ENCODE results near the gene CACNA1C. TPM values are rescaled to one million over a fixed set of nuclear protein-coding genes. Genes with fewer than 3 reads are reported as not detected.
A peak's percentile ranks its signal among the peaks of the same experiment; 100 is the strongest.

The CACNA1C gene
- total and polyA plus RNA-seq, 5 donors from 2014 or later: 0.02 to 0.14 (median 0.10) TPM

GRCh38 chr12:2483713-2484112 lies 430.9 kb downstream of the CACNA1C start:
- no peaks in the 10 kb centered on the region for H3K27me3 ChIP-seq (ENCODE audit: control insufficient read depth, insufficient read depth, low read length)
- Mint-ChIP-seq H3K4me1 (no peaks in the 10 kb centered on the region), H3K36me3 (no peaks in the 10 kb centered on the region), H3K27ac (no peak overlapping the region), H3K4me3 (no peak overlapping the region), H3K9me3 (no peaks in the 10 kb centered on the region), H3K27me3 (peaks cover 11% of the 10 kb centered on the region)
- H3K4me1 ChIP-seq (ENCODE audit: control insufficient read depth, insufficient read depth, low read length, poor library complexity, severe bottlenecking): no peaks in the 10 kb centered on the region
- DNase-seq (no peak), ATAC-seq (ENCODE audit: low read depth in 2 of 2) (no peak)
- no peaks in the 10 kb centered on the region for H3K36me3 ChIP-seq (ENCODE audit: control insufficient read depth, insufficient read depth, low read length)
- no peak overlapping the region for H3K27ac ChIP-seq (ENCODE audit: insufficient read depth, low read length, poor library complexity, severe bottlenecking)
- H3K9me3 ChIP-seq (ENCODE audit: control insufficient read depth in 2 of 2, low read length in 2 of 2): no peaks in the 10 kb centered on the region
- no peak overlapping the region for H3K4me3 ChIP-seq (ENCODE audit: low read depth, low read length)

DNA sequence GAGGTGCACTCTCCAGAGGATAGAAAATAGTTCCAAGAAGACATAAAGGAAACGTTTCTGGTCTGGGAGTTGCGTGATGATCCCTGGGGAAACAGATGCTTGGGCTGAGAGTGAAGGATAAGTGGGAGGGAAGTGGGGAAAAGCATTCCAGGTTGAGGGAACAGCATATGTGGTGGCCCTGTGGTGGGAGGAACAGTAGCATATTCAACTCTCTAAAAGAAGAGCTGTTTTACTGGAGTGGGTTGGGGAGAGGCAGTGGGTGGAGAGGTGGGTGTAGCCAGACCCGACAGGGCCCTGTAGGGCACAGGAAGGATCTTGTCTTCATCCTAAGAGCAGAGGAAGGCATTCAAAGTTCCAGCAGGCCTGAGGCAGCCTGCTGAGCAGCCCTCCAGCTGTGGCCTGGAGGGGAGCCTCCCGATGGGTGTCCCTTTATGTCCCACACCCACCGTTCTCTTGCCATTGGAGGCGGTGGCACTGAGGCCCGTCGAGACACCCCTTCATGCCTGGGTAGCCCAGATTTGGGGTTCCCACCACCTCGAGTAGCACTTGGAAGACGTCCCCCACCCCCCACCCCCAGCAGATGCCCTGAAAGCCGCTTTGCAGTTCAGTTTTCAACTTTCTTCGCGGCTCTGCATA lies 431.5 kb downstream of the CACNA1C start:
- Histone ChIP-seq H3K27ac (ENCODE audit: insufficient read depth, low read length, poor library complexity, severe bottlenecking) (no peak overlapping the region), H3K36me3 (ENCODE audit: control insufficient read depth, insufficient read depth, low read length) (no peaks in the 10 kb centered on the region), H3K9me3 (ENCODE audit: control insufficient read depth in 2 of 2, low read length in 2 of 2) (no peaks in the 10 kb centered on the region), H3K4me1 (ENCODE audit: control insufficient read depth, insufficient read depth, low read length, poor library complexity, severe bottlenecking) (no peaks in the 10 kb centered on the region), H3K4me3 (ENCODE audit: low read depth, low read length) (no peak overlapping the region), H3K27me3 (ENCODE audit: control insufficient read depth, insufficient read depth, low read length) (no peaks in the 10 kb centered on the region)
- ATAC-seq (ENCODE audit: low read depth in 2 of 2) (no peak), DNase-seq (no peak)
- Mint-ChIP-seq H3K4me1 (no peaks in the 10 kb centered on the region), H3K9me3 (no peaks in the 10 kb centered on the region), H3K27me3 (peaks cover 11% of the 10 kb centered on the region), H3K27ac (no peak overlapping the region), H3K36me3 (no peaks in the 10 kb centered on the region), H3K4me3 (no peak overlapping the region)

- Mint-ChIP-seq H3K36me3 (no peaks in the 10 kb centered on the region), H3K4me1 (no peaks in the 10 kb centered on the region), H3K4me3 (no peak overlapping the region), H3K27me3 (peaks cover 11% of the 10 kb centered on the region), H3K27ac (no peak overlapping the region), H3K9me3 (no peaks in the 10 kb centered on the region)
- Histone ChIP-seq H3K27me3 (ENCODE audit: control insufficient read depth, insufficient read depth, low read length) (no peaks in the 10 kb centered on the region), H3K4me1 (ENCODE audit: control insufficient read depth, insufficient read depth, low read length, poor library complexity, severe bottlenecking) (no peaks in the 10 kb centered on the region), H3K27ac (ENCODE audit: insufficient read depth, low read length, poor library complexity, severe bottlenecking) (no peak overlapping the region), H3K36me3 (ENCODE audit: control insufficient read depth, insufficient read depth, low read length) (no peaks in the 10 kb centered on the region), H3K4me3 (ENCODE audit: low read depth, low read length) (no peak overlapping the region), H3K9me3 (ENCODE audit: control insufficient read depth in 2 of 2, low read length in 2 of 2) (no peaks in the 10 kb centered on the region)
- DNase-seq: no peak
- ATAC-seq (ENCODE audit: low read depth in 2 of 2): no peak
These were observed 432.9 kb downstream of the CACNA1C start for GRCh38 chr12:2485681-2486080.

GRCh38 chr12:2486796-2487195 lies 434.0 kb downstream of the CACNA1C start:
- H3K27me3 Mint-ChIP-seq: peaks cover 6% of the 10 kb centered on the region
- DNase-seq (no peak), ATAC-seq (ENCODE audit: low read depth in 2 of 2) (no peak)
- H3K36me3 ChIP-seq (ENCODE audit: control insufficient read depth, insufficient read depth, low read length): no peaks in the 10 kb centered on the region
- H3K4me1 Mint-ChIP-seq: no peaks in the 10 kb centered on the region
- H3K27ac ChIP-seq (ENCODE audit: insufficient read depth, low read length, poor library complexity, severe bottlenecking): no peak overlapping the region
- H3K4me3 ChIP-seq (ENCODE audit: low read depth, low read length): no peak overlapping the region
- H3K36me3 Mint-ChIP-seq: no peaks in the 10 kb centered on the region
- no peaks in the 10 kb centered on the region for H3K27me3 ChIP-seq (ENCODE audit: control insufficient read depth, insufficient read depth, low read length)
- H3K9me3 ChIP-seq (ENCODE audit: control insufficient read depth in 2 of 2, low read length in 2 of 2): no peaks in the 10 kb centered on the region
- H3K4me3 Mint-ChIP-seq: no peak overlapping the region
- no peaks in the 10 kb centered on the region for H3K9me3 Mint-ChIP-seq
- H3K27ac Mint-ChIP-seq: peak overlapping the region in 1 of 3 donors; percentile 38
- H3K4me1 ChIP-seq (ENCODE audit: control insufficient read depth, insufficient read depth, low read length, poor library complexity, severe bottlenecking): no peaks in the 10 kb centered on the region

DNA sequence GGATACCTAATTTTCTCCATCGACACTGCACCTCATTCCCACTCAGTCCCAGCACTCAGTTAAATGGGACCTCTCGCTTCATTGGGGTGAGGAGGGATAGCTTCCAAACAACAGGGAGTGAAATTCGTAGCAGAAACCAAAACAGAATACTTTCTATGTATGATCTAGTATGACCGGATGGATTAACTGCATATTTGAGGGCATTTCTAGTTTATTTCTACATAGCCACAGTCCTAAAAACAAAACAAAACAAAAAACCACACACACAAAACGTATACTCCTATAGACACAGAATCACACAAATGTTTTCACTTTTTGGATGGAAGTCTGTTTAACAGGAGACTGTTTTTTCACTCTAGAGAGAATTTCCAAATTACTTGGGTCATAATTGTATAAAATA lies 434.5 kb downstream of the CACNA1C start:
- Mint-ChIP-seq H3K36me3 (no peaks in the 10 kb centered on the region), H3K4me1 (no peaks in the 10 kb centered on the region), H3K9me3 (no peaks in the 10 kb centered on the region), H3K27ac (no peak overlapping the region), H3K4me3 (no peak overlapping the region), H3K27me3 (peaks cover 6% of the 10 kb centered on the region)
- H3K27me3 ChIP-seq (ENCODE audit: control insufficient read depth, insufficient read depth, low read length): no peaks in the 10 kb centered on the region
- H3K4me3 ChIP-seq (ENCODE audit: low read depth, low read length): no peak overlapping the region
- no peaks in the 10 kb centered on the region for H3K36me3 ChIP-seq (ENCODE audit: control insufficient read depth, insufficient read depth, low read length)
- no peak overlapping the region for H3K27ac ChIP-seq (ENCODE audit: insufficient read depth, low read length, poor library complexity, severe bottlenecking)
- no peaks in the 10 kb centered on the region for H3K4me1 ChIP-seq (ENCODE audit: control insufficient read depth, insufficient read depth, low read length, poor library complexity, severe bottlenecking)
- DNase-seq (no peak), ATAC-seq (ENCODE audit: low read depth in 2 of 2) (no peak)
- H3K9me3 ChIP-seq (ENCODE audit: control insufficient read depth in 2 of 2, low read length in 2 of 2): no peaks in the 10 kb centered on the region

- H3K27ac Mint-ChIP-seq: no peak overlapping the region
- Histone ChIP-seq H3K27ac (ENCODE audit: insufficient read depth, low read length, poor library complexity, severe bottlenecking) (no peak overlapping the region), H3K4me3 (ENCODE audit: low read depth, low read length) (no peak overlapping the region), H3K36me3 (ENCODE audit: control insufficient read depth, insufficient read depth, low read length) (no peaks in the 10 kb centered on the region), H3K9me3 (ENCODE audit: control insufficient read depth in 2 of 2, low read length in 2 of 2) (no peaks in the 10 kb centered on the region), H3K4me1 (ENCODE audit: control insufficient read depth, insufficient read depth, low read length, poor library complexity, severe bottlenecking) (no peaks in the 10 kb centered on the region), H3K27me3 (ENCODE audit: control insufficient read depth, insufficient read depth, low read length) (no peaks in the 10 kb centered on the region)
- DNase-seq (no peak), ATAC-seq (ENCODE audit: low read depth in 2 of 2) (no peak)
- H3K36me3 Mint-ChIP-seq: no peaks in the 10 kb centered on the region
- H3K27me3 Mint-ChIP-seq: peaks cover 11% of the 10 kb centered on the region
- no peaks in the 10 kb centered on the region for H3K9me3 Mint-ChIP-seq
- H3K4me1 Mint-ChIP-seq: no peaks in the 10 kb centered on the region
- no peak overlapping the region for H3K4me3 Mint-ChIP-seq
These were observed 435.3 kb downstream of the CACNA1C start for GRCh38 chr12:2488131-2488530.

DNA sequence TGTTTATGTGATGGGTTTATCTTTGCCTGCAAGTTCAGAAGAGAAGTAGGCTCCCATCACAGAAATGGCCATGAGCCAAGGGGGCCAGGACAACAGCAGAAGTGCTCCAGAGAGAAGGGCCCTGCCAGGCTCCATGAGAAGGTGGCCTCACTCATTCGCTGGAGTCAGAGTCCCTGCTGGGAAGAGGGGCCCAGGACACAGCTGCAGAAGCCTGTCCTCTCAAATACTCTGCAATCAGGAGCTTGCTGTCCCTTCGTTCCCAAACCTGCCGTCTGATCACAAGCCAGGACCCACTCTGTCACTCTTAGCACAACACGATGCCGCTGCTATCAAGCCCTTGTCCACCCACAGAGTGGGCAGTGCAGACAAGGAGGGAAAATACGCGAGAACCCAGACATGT lies 435.8 kb downstream of the CACNA1C start:
- Mint-ChIP-seq H3K36me3 (no peaks in the 10 kb centered on the region), H3K4me3 (no peak overlapping the region), H3K27me3 (peaks cover 12% of the 10 kb centered on the region), H3K9me3 (no peaks in the 10 kb centered on the region), H3K27ac (no peak overlapping the region), H3K4me1 (no peaks in the 10 kb centered on the region)
- H3K4me3 ChIP-seq (ENCODE audit: low read depth, low read length): no peak overlapping the region
- H3K9me3 ChIP-seq (ENCODE audit: control insufficient read depth in 2 of 2, low read length in 2 of 2): no peaks in the 10 kb centered on the region
- H3K27ac ChIP-seq (ENCODE audit: insufficient read depth, low read length, poor library complexity, severe bottlenecking): no peak overlapping the region
- H3K4me1 ChIP-seq (ENCODE audit: control insufficient read depth, insufficient read depth, low read length, poor library complexity, severe bottlenecking): no peaks in the 10 kb centered on the region
- H3K36me3 ChIP-seq (ENCODE audit: control insufficient read depth, insufficient read depth, low read length): no peaks in the 10 kb centered on the region
- H3K27me3 ChIP-seq (ENCODE audit: control insufficient read depth, insufficient read depth, low read length): no peaks in the 10 kb centered on the region
- ATAC-seq (ENCODE audit: low read depth in 2 of 2): no peak
- no peak for DNase-seq

DNA sequence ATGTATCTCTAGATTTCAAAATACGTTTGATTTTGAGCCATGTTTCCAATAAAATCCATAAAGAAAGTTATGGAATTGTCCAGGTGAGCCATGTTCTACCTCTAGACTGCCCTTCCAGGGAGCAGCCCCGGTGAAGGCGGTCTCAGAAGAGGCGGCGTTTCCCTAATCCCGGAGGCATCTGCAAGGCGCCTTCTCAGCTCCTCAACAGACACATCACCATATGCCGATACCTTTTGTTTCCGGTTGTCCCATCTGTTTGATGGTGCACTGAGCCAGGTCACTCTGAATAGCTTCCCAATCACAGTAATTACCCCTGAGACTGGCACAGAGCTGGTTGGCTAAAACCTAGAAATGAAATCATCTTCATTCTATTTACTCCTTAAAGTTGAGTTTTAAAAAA lies 436.5 kb downstream of the CACNA1C start:
- Histone ChIP-seq H3K27me3 (ENCODE audit: control insufficient read depth, insufficient read depth, low read length) (no peaks in the 10 kb centered on the region), H3K36me3 (ENCODE audit: control insufficient read depth, insufficient read depth, low read length) (no peaks in the 10 kb centered on the region), H3K4me3 (ENCODE audit: low read depth, low read length) (no peak overlapping the region), H3K4me1 (ENCODE audit: control insufficient read depth, insufficient read depth, low read length, poor library complexity, severe bottlenecking) (no peaks in the 10 kb centered on the region), H3K9me3 (ENCODE audit: control insufficient read depth in 2 of 2, low read length in 2 of 2) (no peaks in the 10 kb centered on the region), H3K27ac (ENCODE audit: insufficient read depth, low read length, poor library complexity, severe bottlenecking) (no peak overlapping the region)
- Mint-ChIP-seq H3K9me3 (no peaks in the 10 kb centered on the region), H3K27ac (no peak overlapping the region), H3K36me3 (no peaks in the 10 kb centered on the region), H3K4me1 (no peaks in the 10 kb centered on the region), H3K4me3 (no peak overlapping the region), H3K27me3 (peaks cover 7% of the 10 kb centered on the region)
- no peak for ATAC-seq (ENCODE audit: low read depth in 2 of 2)
- DNase-seq: no peak
